ENCODE results near the gene ST6GALNAC5.

- TF ChIP-seq CTCF (IDR thresholded peaks at IDR 0.05; ENCODE audit: low read length) = no peak
- no peak for TF ChIP-seq EZH2 (optimal IDR thresholded peaks at IDR 0.05; ENCODE audit: low read depth, low read length)
- no peak for TF ChIP-seq EZH2phosphoT487 (IDR thresholded peaks at IDR 0.05; ENCODE audit: low read length)
Measured at GRCh38 chr1:76840278-76840677, 27.0 kb upstream of the ST6GALNAC5 start.

Measured in MM.1S (cell line).